SK-MEL-5 (cell line): ENCODE results near the gene DOCK11. TPM values are rescaled to one million over a fixed set of nuclear protein-coding genes. Genes with fewer than 3 reads are reported as not detected.

Source experiments
- DNase-seq: peaks from one replicate; pipeline ENCODE4 v3.0.0-alpha.2; 2016; ENCODE audit warnings: low read depth, low spot score
- in situ Hi-C: cut with HindIII; loops from 2 replicates; pipeline ENCODE4 v1.10.0; 2016; ENCODE audit warnings: low sequenced_read_pairs, high pct_unique_total_duplicates, low pct_unique_long_range_greater_than_20kb
- total RNA-seq: library from RNA; depleted of rRNA; stranded (reverse); fragments of >200 nt; shearing (Covaris generic); gene quantifications from 2 replicates; pipeline ENCODE4 v1.2.3, GENCODE V29; 2014

The DOCK11 gene
- total RNA-seq, 1 experiment from 2014 or later, result 5.9 TPM

DNA sequence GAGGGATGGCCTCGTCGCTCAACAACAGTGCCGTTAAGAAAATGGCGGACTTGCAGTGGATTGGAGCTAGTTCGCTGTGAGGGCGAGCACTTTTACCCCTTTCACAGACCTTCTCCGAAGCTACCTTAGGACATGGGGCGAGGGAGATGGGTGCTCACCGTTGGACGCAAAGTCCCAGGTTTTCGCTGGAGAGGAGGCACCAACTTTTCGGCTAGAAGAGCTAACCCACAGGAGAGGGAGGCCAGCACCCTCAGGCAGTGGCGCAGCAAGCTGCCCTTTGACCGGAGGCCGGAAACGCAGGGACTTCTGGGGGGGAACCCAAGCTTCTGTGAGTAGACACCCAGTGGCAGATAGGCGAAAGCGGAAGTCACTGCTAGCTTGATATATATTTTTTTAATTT lies 138.7 kb downstream of the DOCK11 start:
- no peak for DNase-seq
- in situ Hi-C loops, result no loop called here

DNA sequence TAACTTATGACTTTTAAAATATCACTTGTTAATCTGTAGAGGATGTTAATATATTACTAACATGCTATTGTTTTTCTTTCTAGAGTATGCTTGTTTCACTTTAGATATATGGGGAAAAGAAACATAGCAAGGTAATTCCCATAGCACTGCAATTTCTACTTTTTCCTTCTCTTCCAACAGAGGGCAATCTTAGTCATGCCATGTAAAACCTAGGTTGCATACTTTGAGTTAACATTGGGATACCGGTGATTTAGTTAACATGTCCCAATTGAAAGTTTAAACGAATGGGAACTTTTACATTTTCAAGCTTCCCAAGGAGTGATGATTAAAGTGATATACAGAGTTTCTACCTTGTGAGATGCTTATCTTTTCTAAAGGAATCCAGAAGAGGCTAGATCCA lies 142.4 kb downstream of the DOCK11 start:
- in situ Hi-C loops, result no loop called here
- peak; percentile 35 for DNase-seq

DNA sequence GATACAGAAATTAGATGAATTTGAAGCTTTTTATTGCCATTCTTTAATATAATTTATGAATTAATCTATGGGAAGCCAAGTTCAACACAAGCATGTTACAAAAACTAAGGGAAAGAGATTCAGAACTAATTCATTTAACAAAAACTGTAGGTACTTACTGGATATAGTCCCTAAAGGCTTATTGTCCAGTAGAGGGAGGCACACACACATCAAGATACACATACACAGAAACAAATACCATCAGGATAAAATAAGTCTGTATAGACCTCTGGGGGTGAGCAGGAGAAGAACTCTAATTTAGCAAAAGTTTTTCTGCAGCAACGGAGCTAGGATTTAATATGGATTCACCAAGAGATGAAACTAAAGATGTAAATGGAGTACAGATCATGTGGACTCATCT lies 148.8 kb downstream of the DOCK11 start:
- in situ Hi-C loops, result no loop called here
- DNase-seq, result peak; percentile 67

DNA sequence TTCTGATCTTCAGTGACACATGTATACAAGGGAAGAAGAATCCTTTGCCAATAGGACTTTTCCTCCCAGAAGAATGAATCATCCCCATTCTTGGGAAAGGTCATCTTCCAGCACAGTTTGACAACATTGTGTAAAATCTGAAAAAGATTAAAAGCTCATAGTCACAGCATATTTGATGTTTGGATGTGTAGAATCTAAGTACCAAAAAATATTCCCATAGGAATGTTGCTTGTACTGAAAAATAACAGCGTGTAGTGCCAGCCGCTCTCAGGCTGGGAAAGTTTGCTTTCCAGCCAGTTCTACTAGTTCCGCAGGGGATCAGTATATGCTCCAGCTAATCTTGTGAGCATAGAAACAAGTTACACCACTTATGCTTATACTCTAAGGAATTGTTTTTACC lies 157.1 kb downstream of the DOCK11 start:
- no peak for DNase-seq
- in situ Hi-C loops, result no loop called here

- DNase-seq, result no peak
- in situ Hi-C loops, result no loop called here
Observed at GRCh38 chrX:118654331-118654730, 158.7 kb downstream of the DOCK11 start.

DNA sequence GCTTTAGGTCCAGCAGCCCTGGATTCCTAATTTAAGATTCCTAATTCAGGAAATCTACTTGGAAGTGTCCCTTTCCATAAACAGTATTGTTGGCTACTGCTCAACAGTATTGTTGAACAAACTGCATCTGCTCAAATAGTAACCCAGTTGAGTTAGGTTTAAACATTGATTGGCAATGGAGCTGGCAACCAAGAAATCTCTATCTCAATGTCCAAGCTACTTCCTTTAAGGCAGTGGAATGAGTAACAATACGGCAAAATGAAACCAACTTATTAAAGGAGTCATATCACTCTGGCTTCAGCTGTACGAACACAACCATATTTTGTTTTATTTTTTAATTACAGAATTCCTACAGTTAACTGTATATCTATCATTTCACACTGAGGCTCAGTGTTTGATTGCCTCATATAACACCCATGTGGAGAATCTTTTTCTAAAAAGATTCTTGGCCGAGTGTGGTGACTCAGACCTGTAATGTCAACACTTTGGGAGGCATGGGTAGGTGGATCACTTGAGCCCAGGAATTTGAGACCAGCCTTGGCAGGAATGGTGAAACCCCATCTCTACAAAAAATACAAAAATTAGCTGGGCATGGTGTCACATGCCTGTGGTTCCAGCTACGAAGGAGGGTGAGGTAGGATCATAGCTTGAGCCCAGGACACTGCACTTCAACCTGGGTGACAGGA lies 160.1 kb downstream of the DOCK11 start:
- DNase-seq, result no peak
- in situ Hi-C loops, result no loop called here

DNA sequence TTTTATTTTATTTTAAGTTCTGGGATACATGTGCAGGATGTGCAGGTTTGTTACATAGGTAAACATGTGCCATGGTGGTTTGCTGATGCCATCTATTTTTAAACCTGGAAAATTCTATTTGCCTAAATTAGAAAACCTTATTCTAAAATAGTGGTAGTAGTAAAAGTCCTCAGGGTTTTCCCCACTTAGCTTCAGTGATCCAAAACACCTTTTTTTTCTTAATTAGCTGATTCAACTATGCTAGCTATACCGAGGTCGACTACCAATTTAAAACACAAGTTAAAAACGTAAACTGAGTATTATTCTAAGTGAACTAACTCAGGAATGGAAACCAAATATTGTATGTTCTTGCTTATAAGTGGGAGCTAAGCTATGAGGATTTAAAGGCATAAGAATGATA lies 161.8 kb downstream of the DOCK11 start:
- in situ Hi-C loops, result no loop called here
- DNase-seq, result no peak

GRCh38 chrX:118660085-118660484 lies 164.5 kb downstream of the DOCK11 start:
- peak; percentile 43 for DNase-seq
- in situ Hi-C loops, result no loop called here

DNA sequence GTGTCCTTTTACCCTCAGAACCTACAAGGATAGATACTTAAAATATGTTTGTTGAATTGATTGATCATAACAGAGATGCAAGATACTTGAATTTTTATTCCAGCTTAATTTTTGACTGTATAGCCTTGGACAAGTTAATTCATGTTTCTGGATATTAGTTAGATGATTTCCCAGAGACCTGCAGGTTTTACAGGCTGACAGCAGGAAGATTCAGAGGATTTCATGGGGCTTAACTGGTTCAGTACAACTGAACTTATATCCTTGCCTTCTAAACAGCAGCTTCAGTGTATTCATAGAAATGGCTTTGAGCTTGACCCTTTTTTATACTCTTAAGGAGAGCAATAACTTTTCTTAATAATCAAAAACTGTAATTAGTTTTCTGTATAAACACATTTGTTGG lies 169.6 kb downstream of the DOCK11 start:
- in situ Hi-C loops, result no loop called here
- DNase-seq, result no peak

DNA sequence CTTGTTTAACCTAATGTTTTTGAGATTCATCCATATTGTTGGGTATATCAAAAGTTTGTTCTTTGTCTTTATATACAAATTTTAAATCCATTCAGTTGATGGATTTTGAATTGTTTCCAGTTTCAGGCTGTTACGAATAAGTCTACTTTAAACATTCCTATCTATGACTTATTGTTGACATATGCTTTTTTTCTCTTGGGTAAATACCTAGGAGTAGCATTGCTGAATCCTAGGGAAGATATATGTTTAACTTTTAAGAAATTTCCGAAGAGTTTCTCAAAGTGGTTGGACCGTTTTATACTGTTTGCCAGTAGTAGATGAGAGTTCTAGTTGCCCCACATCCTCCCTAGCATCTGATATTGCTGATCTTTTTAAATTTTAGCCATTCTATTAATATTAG lies 170.9 kb downstream of the DOCK11 start:
- in situ Hi-C loops, result no loop called here
- no peak for DNase-seq

- DNase-seq, result no peak
- in situ Hi-C loops, result no loop called here
Observed at GRCh38 chrX:118669435-118669834, 173.8 kb downstream of the DOCK11 start.

DNA sequence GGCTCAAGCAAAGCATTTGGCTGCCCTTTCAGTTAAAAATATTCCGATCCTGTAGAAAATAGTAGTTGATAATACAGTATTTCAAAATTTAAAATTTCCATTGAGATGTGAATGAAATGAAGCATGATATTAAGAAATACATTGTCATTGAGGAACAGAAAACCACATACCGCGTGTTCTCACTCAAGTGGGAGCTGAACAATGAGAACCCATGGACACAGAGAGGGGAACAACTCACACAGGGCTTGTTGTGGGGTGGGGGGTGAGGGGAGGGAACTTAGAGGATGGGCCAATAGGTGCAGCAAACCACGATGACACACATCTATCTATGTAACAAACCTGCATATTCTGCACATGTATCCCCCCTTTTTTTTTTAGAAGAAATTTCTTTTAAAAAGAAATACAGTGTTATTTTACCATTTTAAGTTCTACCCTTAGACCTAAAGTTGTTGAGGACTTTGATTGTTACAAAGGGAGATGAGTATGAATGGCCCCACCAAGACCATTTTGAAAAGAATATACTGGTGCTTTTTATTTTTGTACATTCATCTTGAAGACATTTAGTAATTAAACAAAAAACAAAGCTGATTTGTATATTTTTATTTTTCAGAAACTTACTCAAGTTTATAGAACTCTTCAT lies 179.8 kb downstream of the DOCK11 start:
- in situ Hi-C loops, result no loop called here
- DNase-seq, result no peak

DNA sequence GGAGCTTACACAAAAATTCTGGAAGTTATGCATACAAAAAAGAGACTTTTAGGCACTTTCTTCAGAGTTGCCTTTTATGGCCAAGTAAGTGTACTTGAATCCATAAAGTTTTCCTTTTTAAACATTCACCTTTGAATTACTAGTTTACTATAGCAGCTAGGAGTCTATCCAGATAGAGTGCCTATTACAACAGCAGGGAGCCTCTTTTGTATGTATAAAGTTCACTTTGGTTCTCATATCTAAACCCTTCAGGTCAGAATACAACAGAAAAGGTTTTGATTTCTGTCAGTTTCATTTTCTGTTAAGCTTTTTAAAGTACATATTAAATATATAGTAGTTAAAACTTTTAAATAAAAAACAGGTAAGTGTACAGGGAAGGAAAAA lies 180.3 kb downstream of the DOCK11 start:
- in situ Hi-C loops, result no loop called here
- no peak for DNase-seq

DNA sequence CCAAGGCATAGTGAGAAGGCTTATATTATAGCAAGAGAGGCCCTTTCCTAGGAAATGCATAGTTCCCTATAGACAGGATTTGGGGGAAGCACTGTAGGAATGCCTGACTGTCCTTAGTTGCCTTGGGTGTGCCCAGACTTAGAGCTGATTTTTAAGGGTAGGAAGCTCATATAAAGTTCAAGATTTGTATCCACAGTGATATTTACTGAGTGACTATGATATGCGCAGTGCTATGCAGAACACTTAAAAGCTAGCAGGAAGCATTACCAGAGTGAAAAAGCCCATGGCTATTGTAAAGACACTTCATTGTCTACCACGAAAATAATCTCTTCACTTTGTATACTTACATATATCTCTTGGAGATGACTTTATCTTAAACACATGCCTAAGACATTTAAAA lies 181.7 kb downstream of the DOCK11 start:
- in situ Hi-C loops, result no loop called here
- DNase-seq, result no peak

DNA sequence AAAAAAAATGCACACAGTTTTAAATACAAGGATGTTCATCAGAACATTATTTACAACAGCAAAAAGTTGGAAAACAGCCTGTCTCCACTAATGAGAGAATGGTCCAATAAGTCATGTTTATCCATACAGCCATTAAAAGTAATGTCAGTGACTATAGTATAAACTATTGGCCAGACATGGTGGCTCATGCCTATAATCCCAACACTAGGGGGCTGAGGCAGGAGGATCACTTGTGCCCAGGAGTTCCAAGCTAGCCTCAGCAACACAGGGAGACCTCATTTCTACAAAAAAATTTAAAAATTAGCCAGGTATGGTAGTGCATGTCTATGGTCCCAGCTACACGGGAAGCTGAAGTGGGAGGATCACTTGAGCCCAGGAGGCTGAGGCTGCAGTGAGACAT lies 183.7 kb downstream of the DOCK11 start:
- in situ Hi-C loops, result no loop called here
- DNase-seq, result peak; percentile 4

GRCh38 chrX:118682258-118683014 lies 186.8 kb downstream of the DOCK11 start:
- no peak for DNase-seq
- in situ Hi-C loops, result no loop called here

- DNase-seq, result no peak
- in situ Hi-C loops, result no loop called here
Observed at GRCh38 chrX:118685393-118685792, 189.8 kb downstream of the DOCK11 start.

DNA sequence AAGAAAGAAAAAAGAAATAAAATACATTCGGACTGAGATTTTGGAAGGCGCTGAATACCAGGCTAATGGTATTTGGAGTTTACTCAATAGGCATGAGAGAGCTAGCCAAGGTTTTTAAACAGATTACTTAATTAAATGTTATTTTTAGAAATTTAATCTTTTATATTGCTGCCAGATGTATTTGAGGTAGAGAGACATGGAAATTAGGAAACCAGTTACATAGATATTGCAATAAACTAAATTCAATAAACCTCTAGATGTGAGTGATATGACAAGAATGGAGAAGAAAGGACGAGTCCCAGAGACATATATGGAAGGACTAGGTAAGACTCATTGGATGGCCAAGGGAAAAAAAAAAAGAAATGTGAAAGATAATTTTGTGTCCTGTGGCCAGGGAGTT lies 193.3 kb downstream of the DOCK11 start:
- no peak for DNase-seq
- in situ Hi-C loops, result no loop called here

DNA sequence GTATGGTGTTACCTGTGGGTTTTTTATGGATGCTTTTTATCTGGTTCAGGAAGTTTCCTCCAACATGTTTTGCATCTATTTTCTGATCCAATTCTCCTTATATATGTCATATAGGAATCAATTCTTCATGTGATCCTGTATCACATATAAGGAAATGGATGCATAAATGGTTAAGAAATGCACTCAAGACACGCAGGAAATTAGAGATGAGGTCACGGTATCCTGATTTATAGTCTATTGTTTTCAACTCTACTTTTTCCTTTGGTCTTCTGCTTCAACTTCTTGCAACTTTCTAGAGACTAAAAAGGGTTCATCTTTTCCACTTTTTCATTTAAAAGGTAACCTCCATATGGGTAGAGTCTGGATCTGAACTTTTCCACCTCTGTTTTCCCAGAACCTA lies 198.2 kb downstream of the DOCK11 start:
- in situ Hi-C loops, result no loop called here
- no peak for DNase-seq
